PC-3 (cell line): ENCODE measurements around the gene PAX2. TPM values are rescaled to one million over a fixed set of nuclear protein-coding genes. Genes with fewer than 3 reads are reported as not detected.

Source experiments
- ATAC-seq: fragments of 200-7000 bp; cut with Tn5 transposase; 2 replicates; pipeline ENCODE4 v1.9.1; 2020; ENCODE audit warnings: mild to moderate bottlenecking, moderate library complexity
- BruUV-seq: library from RNA; stranded (reverse); fragments of 400-500 nt; replicated peaks from 2 replicates; lab custom pipeline; 2021; lab: Mats Ljungman, UMichigan
- CTCF ChIA-PET: fragments of 300-600 bp; sonication (Branson Sonifier 250); formaldehyde crosslinking; loops from one replicate; lab custom pipeline; 2022; ENCODE audit warnings: antibody characterized with exemption; lab: Charles Lee
- POLR2A ChIA-PET: fragments of 300-600 bp; sonication (Branson Sonifier 250); formaldehyde crosslinking; loops from one replicate; lab custom pipeline; 2022; ENCODE audit warnings: antibody characterized with exemption; ENCODE audit not compliant: unreplicated experiment; lab: Charles Lee
- DNase-seq: peaks from one replicate; pipeline ENCODE4 v3.0.0-alpha.2; 2015
- H2AFZ ChIP-seq: fragments of 300-600 bp; sonication (generic); 2 replicates; pipeline ENCODE4 v1.6.0; 2016; ENCODE audit warnings: antibody characterized with exemption, low read length
- H3F3A ChIP-seq: fragments of 300-600 bp; sonication (generic); one replicate; pipeline ENCODE4 v1.6.0; 2017; ENCODE audit warnings: antibody characterized with exemption, low read length, control low read depth, mild to moderate bottlenecking; ENCODE audit not compliant: unreplicated experiment
- H3K27ac ChIP-seq: fragments of 300-600 bp; sonication (generic); 2 replicates; pipeline ENCODE4 v1.5.1; 2016; ENCODE audit warnings: mild to moderate bottlenecking, low read length
- H3K27me3 ChIP-seq: fragments of 300-600 bp; sonication (generic); 2 replicates; pipeline ENCODE4 v1.6.1; 2016; ENCODE audit warnings: low read length, mixed read lengths
- H3K36me3 ChIP-seq: fragments of 300-600 bp; sonication (generic); 2 replicates; pipeline ENCODE4 v1.6.1; 2016; ENCODE audit warnings: low read depth, mixed run types, low read length, mixed read lengths
- H3K4me1 ChIP-seq: fragments of 300-600 bp; sonication (generic); 2 replicates; pipeline ENCODE4 v1.5.1; 2016; ENCODE audit warnings: low read length; ENCODE audit not compliant: insufficient read depth
- H3K4me2 ChIP-seq: fragments of 300-600 bp; sonication (generic); 2 replicates; pipeline ENCODE4 v1.6.0; 2016; ENCODE audit warnings: low read length
- H3K4me3 ChIP-seq: fragments of 300-600 bp; sonication (generic); 2 replicates; pipeline ENCODE4 v1.5.1; 2016; ENCODE audit warnings: mild to moderate bottlenecking, low read length, mixed read lengths
- H3K79me2 ChIP-seq: fragments of 300-600 bp; sonication (generic); 2 replicates; pipeline ENCODE4 v1.6.1; 2017; ENCODE audit warnings: low read length, mixed read lengths
- H3K9ac ChIP-seq: fragments of 300-600 bp; sonication (generic); 2 replicates; pipeline ENCODE4 v1.6.0; 2016; ENCODE audit warnings: mild to moderate bottlenecking, low read length
- H3K9me2 ChIP-seq: fragments of 300-600 bp; sonication (generic); replicated peaks from 2 replicates; pipeline ENCODE4 v1.6.1; 2016; ENCODE audit warnings: mixed run types, low read length, mixed read lengths
- H3K9me3 ChIP-seq: fragments of 300-600 bp; sonication (generic); 2 replicates; pipeline ENCODE4 v1.6.1; 2016; ENCODE audit warnings: low read length, mixed read lengths
- H4K20me1 ChIP-seq: fragments of 300-600 bp; sonication (generic); 2 replicates; pipeline ENCODE4 v1.6.1; 2016; ENCODE audit warnings: low read length, mixed read lengths
- EZH2 ChIP-seq: fragments of 300-600 bp; sonication (generic); IDR thresholded peaks from one replicate; pipeline ENCODE4 v1.6.1; 2017; ENCODE audit warnings: antibody characterized with exemption, mild to moderate bottlenecking, low read length; ENCODE audit not compliant: unreplicated experiment
- EZH2phosphoT487 ChIP-seq: fragments of 300-600 bp; sonication (generic); IDR thresholded peaks from 2 replicates; pipeline ENCODE4 v1.6.1; 2018; ENCODE audit warnings: mild to moderate bottlenecking, antibody characterized with exemption, low read length, borderline replicate concordance
- intact Hi-C: fragments of 100-400 bp; cut with micrococcal nuclease; formaldehyde crosslinking; loops from 2 replicates; pipeline ENCODE4 v1.9.0; 2023
- total RNA-seq: library from RNA; depleted of rRNA; stranded (reverse); fragments of >200 nt; gene quantifications from 2 replicates; pipeline ENCODE4 v1.2.3, GENCODE V29; 2014
- TF ChIP-seq, protein P1 (sequence below): fragments of 300-600 bp; sonication (generic); conservative IDR thresholded peaks from 2 replicates; pipeline ENCODE4 v1.5.1; 2017; ENCODE audit warnings: antibody characterized with exemption, low read depth, mild to moderate bottlenecking, low read length

Gene PAX2
- total RNA-seq, 1 experiment from 2014 or later = not detected

DNA sequence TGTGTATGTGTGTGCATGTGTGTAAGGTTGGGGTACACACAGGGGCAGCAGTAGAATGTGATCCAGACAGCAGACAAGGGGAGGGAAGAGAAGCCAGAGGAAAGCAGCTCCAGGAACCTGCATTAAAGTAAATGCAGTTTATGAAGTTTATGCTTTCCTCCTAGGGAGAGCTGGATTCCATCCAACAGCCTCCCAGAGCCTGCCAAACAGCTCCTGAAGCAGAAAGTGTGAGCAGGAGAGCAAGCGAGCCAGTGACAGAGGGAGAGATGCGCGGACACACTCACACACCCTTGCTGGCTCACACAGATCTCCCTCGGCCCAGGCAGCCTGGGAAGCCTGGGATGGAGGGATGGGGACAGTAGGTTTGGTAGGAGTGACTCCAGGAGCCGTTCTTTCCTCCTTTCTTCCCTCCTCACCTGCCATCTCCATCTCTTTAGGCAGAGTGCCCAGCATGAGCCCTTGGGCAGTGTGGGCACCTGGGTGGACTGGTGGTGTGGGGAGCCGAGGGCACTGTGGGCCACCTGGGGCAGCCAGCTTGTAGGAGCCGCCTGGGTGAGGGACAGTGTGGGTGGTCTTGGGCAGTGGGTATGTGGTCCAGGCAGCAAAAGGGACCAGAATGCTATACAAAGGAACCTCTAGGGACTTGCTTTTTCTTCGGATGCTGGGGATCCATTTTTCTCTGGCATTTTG is 46.1 kb downstream of the PAX2 start:
- no peak overlapping the region for H3K4me2 ChIP-seq
- no peak overlapping the region for H3K9ac ChIP-seq
- no peaks in the 10 kb centered on the region for H3K4me1 ChIP-seq
- no peaks in the 10 kb centered on the region for H3F3A ChIP-seq
- H3K27me3 ChIP-seq = peaks cover 75% of the 10 kb centered on the region
- H3K36me3 ChIP-seq = no peaks in the 10 kb centered on the region
- intact Hi-C loops = no loop called here
- H3K4me3 ChIP-seq = no peak overlapping the region
- no peaks in the 10 kb centered on the region for H3K79me2 ChIP-seq
- ChIA-PET POLR2A (no interaction called here), CTCF (no interaction called here)
- no peak overlapping the region for H3K27ac ChIP-seq
- ATAC-seq = no peak
- H2AFZ ChIP-seq = no peak overlapping the region
- H3K9me3 ChIP-seq = no peaks in the 10 kb centered on the region
- H4K20me1 ChIP-seq = no peaks in the 10 kb centered on the region
- DNase-seq = no peak
- TF ChIP-seq EZH2 = no peak
- TF ChIP-seq EZH2phosphoT487 = no peak
- TF ChIP-seq, protein P1, sequence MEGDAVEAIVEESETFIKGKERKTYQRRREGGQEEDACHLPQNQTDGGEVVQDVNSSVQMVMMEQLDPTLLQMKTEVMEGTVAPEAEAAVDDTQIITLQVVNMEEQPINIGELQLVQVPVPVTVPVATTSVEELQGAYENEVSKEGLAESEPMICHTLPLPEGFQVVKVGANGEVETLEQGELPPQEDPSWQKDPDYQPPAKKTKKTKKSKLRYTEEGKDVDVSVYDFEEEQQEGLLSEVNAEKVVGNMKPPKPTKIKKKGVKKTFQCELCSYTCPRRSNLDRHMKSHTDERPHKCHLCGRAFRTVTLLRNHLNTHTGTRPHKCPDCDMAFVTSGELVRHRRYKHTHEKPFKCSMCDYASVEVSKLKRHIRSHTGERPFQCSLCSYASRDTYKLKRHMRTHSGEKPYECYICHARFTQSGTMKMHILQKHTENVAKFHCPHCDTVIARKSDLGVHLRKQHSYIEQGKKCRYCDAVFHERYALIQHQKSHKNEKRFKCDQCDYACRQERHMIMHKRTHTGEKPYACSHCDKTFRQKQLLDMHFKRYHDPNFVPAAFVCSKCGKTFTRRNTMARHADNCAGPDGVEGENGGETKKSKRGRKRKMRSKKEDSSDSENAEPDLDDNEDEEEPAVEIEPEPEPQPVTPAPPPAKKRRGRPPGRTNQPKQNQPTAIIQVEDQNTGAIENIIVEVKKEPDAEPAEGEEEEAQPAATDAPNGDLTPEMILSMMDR = no peak
- no peaks in the 10 kb centered on the region for H3K9me2 ChIP-seq
- no TSS peak for BruUV-seq

DNA sequence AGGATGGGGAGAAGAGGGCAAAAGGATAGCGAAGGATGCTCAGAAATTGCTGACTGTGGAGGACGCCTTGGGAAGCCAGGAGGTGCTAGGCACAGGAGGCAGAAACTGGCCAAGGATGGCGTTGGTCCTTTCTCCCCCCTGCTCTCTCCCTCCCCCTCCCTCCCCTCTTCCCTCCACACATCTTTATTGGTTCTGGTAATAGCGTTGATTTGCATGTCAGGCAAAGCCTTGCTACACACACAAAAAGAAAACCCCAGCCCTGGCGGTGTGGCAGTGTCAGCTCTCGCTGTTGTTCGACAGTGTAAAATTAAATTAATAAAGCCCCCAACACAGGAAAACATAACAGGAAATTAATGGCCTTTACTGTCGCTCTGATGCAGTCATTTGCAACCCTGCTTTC is 47.2 kb downstream of the PAX2 start:
- no peak overlapping the region for H3K27ac ChIP-seq
- H3K79me2 ChIP-seq = no peaks in the 10 kb centered on the region
- H4K20me1 ChIP-seq = no peaks in the 10 kb centered on the region
- H3K9ac ChIP-seq = no peak overlapping the region
- H3K9me2 ChIP-seq = no peaks in the 10 kb centered on the region
- no peak overlapping the region for H3K4me2 ChIP-seq
- H2AFZ ChIP-seq = no peak overlapping the region
- CTCF ChIA-PET = no interaction called here
- H3K27me3 ChIP-seq = peaks cover 75% of the 10 kb centered on the region
- no peaks in the 10 kb centered on the region for H3K36me3 ChIP-seq
- H3K9me3 ChIP-seq = no peaks in the 10 kb centered on the region
- intact Hi-C loops = no loop called here
- POLR2A ChIA-PET = no interaction called here
- ATAC-seq (no peak), DNase-seq (no peak)
- H3K4me3 ChIP-seq = no peak overlapping the region
- no peaks in the 10 kb centered on the region for H3K4me1 ChIP-seq
- no TSS peak for BruUV-seq
- no peak for TF ChIP-seq EZH2
- TF ChIP-seq EZH2phosphoT487 = no peak
- TF ChIP-seq, protein P1 = no peak
- H3F3A ChIP-seq = no peaks in the 10 kb centered on the region

DNA sequence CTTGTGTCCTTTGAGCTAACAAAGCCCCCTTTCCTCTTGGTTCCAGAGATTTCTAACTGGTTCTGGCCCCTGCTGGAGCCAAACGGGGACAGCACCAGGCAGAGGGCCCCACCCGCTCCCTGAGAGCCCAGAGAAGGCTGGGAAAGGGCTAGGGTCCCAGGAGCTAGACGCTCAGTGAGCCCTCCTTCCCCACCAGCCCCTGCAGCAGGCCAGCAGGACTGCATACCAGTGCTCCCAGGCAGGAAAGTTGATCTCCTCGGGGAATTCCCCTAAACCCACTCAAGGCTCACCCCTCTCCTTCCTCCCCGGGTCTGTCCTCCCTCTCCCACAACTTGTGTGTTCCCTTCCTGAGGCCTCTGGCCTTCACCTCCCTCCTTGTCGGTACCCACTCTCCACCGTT is 47.7 kb downstream of the PAX2 start:
- intact Hi-C loops = no loop called here
- Histone ChIP-seq H3K9me2 (no peaks in the 10 kb centered on the region), H2AFZ (no peak overlapping the region), H3K9me3 (no peaks in the 10 kb centered on the region), H3K27ac (no peak overlapping the region), H3K9ac (no peak overlapping the region), H3F3A (no peaks in the 10 kb centered on the region), H3K4me2 (no peak overlapping the region), H3K4me1 (no peaks in the 10 kb centered on the region), H3K27me3 (peaks cover 73% of the 10 kb centered on the region), H3K36me3 (no peaks in the 10 kb centered on the region), H3K79me2 (no peaks in the 10 kb centered on the region), H3K4me3 (no peak overlapping the region), H4K20me1 (no peaks in the 10 kb centered on the region)
- CTCF ChIA-PET = no interaction called here
- POLR2A ChIA-PET = no interaction called here
- ATAC-seq = no peak
- no peak for DNase-seq
- TF ChIP-seq, protein P1 = no peak
- TF ChIP-seq EZH2 (no peak), EZH2phosphoT487 (no peak)
- BruUV-seq = no TSS peak
